ENCODE measurements around the gene CLEC2L. TPM values are rescaled to one million over a fixed set of nuclear protein-coding genes. Genes with fewer than 3 reads are reported as not detected.

The CLEC2L gene
- total RNA-seq, 2 donors from 2014 or later, result 3.0 TPM; not detected in 1

- WGBS, result 92% methylated on average over 14 of the region's 14 CpGs
- DNase-seq (ENCODE audit: low spot score), result no peak
- Histone ChIP-seq H3K27me3 (replicated peaks; ENCODE audit: insufficient read depth) (no peaks in the 10 kb centered on the region), H3K4me1 (replicated peaks) (no peaks in the 10 kb centered on the region), H3K4me3 (no peak overlapping the region), H3K36me3 (peaks cover 7% of the 10 kb centered on the region in 2 donors), H3K9me3 (no peaks in the 10 kb centered on the region), H3K27ac (no peak overlapping the region)
- no peak for TF ChIP-seq CTCF (IDR thresholded peaks at IDR 0.05)
- TF ChIP-seq POLR2A (IDR thresholded peaks at IDR 0.05), result no peak
- no peak for TF ChIP-seq POLR2AphosphoS5 (IDR thresholded peaks at IDR 0.05)
- intact Hi-C loops (cut with DNase I), result no loop called here
Measured at GRCh38 chr7:139582671-139583155, 59.2 kb downstream of the CLEC2L start.

GRCh38 chr7:139583826-139584553, 60.5 kb downstream of the CLEC2L start:
- TF ChIP-seq POLR2A (IDR thresholded peaks at IDR 0.05), result no peak
- no peaks in the 10 kb centered on the region for H3K9me3 ChIP-seq
- H3K36me3 ChIP-seq, result peaks cover 7% of the 10 kb centered on the region in 2 donors
- H3K4me1 ChIP-seq (replicated peaks), result no peaks in the 10 kb centered on the region
- intact Hi-C loops (cut with DNase I), result no loop called here
- DNase-seq (ENCODE audit: low spot score), result no peak
- 93% methylated on average over 15 of the region's 15 CpGs for WGBS
- no peaks in the 10 kb centered on the region for H3K27me3 ChIP-seq (replicated peaks; ENCODE audit: insufficient read depth)
- no peak overlapping the region for H3K27ac ChIP-seq
- no peak overlapping the region for H3K4me3 ChIP-seq

GRCh38 chr7:139585042-139585441, 61.6 kb downstream of the CLEC2L start:
- Histone ChIP-seq H3K4me3 (no peak overlapping the region), H3K27ac (no peak overlapping the region), H3K36me3 (peaks cover 7% of the 10 kb centered on the region in 2 donors), H3K27me3 (replicated peaks; ENCODE audit: insufficient read depth) (no peaks in the 10 kb centered on the region), H3K9me3 (no peaks in the 10 kb centered on the region), H3K4me1 (replicated peaks) (no peaks in the 10 kb centered on the region)
- no peak for DNase-seq (ENCODE audit: low spot score)
- TF ChIP-seq POLR2A (IDR thresholded peaks at IDR 0.05) (no peak), CTCF (IDR thresholded peaks at IDR 0.05) (no peak), POLR2AphosphoS5 (IDR thresholded peaks at IDR 0.05) (no peak)
- WGBS, result 70% methylated on average over 5 of the region's 5 CpGs
- intact Hi-C loops (cut with DNase I), result no loop called here

GRCh38 chr7:139586286-139586685, 62.8 kb downstream of the CLEC2L start:
- Histone ChIP-seq H3K4me3 (no peak overlapping the region), H3K9me3 (no peaks in the 10 kb centered on the region), H3K27me3 (replicated peaks; ENCODE audit: insufficient read depth) (no peaks in the 10 kb centered on the region), H3K27ac (no peak overlapping the region), H3K4me1 (replicated peaks) (no peaks in the 10 kb centered on the region), H3K36me3 (peaks cover 7% of the 10 kb centered on the region in 2 donors)
- TF ChIP-seq CTCF (IDR thresholded peaks at IDR 0.05), result no peak
- no peak for TF ChIP-seq POLR2A (IDR thresholded peaks at IDR 0.05)
- TF ChIP-seq POLR2AphosphoS5 (IDR thresholded peaks at IDR 0.05), result no peak
- intact Hi-C loops (cut with DNase I), result no loop called here
- DNase-seq (ENCODE audit: low spot score), result no peak
- 93% methylated on average over 3 of the region's 3 CpGs for WGBS

GRCh38 chr7:139587535-139587934, 64.0 kb downstream of the CLEC2L start:
- intact Hi-C loops (cut with DNase I), result no loop called here
- Histone ChIP-seq H3K27me3 (replicated peaks; ENCODE audit: insufficient read depth) (no peaks in the 10 kb centered on the region), H3K36me3 (peaks cover 3 to 4% of the 10 kb centered on the region in 2 donors), H3K27ac (no peak overlapping the region), H3K4me1 (replicated peaks) (no peaks in the 10 kb centered on the region), H3K9me3 (no peaks in the 10 kb centered on the region), H3K4me3 (no peak overlapping the region)
- no peak for DNase-seq (ENCODE audit: low spot score)
- 97% methylated on average over 7 of the region's 7 CpGs for WGBS
- no peak for TF ChIP-seq POLR2A (IDR thresholded peaks at IDR 0.05)
- no peak for TF ChIP-seq CTCF (IDR thresholded peaks at IDR 0.05)
- no peak for TF ChIP-seq POLR2AphosphoS5 (IDR thresholded peaks at IDR 0.05)

All from prostate gland (tissue), 2 donors.